ENCODE results near the gene PLB1. TPM values are rescaled to one million over a fixed set of nuclear protein-coding genes. Genes with fewer than 3 reads are reported as not detected.

PLB1 gene
- polyA plus RNA-seq, 1 donor from 2014 or later = 2.8 TPM

GRCh38 chr2:28496781-28497180 lies 921 bp downstream of the PLB1 start:
- Histone ChIP-seq H2AFZ (ENCODE audit: low read depth, low read length) (no peak overlapping the region), H3K9me2 (ENCODE audit: insufficient read depth, low read length) (no peaks in the 10 kb centered on the region), H4K20me1 (ENCODE audit: insufficient read depth) (no peaks in the 10 kb centered on the region), H3K79me2 (replicated peaks; ENCODE audit: insufficient read depth, low read length) (no peaks in the 10 kb centered on the region), H3K4me2 (ENCODE audit: low read length) (no peak overlapping the region), H3K9ac (ENCODE audit: low read length) (no peak overlapping the region), H3F3A (ENCODE audit: insufficient read depth, low read length, poor library complexity, severe bottlenecking) (no peaks in the 10 kb centered on the region), H3K27me3 (ENCODE audit: insufficient read depth, low read depth, low read length) (no peaks in the 10 kb centered on the region), H3K4me3 (ENCODE audit: low read length) (no peak overlapping the region), H3K36me3 (ENCODE audit: insufficient read depth, low read length) (no peaks in the 10 kb centered on the region), H3K27ac (ENCODE audit: low read length) (no peak overlapping the region), H3K9me3 (ENCODE audit: low read length) (no peaks in the 10 kb centered on the region)
- TF ChIP-seq EP300 (conservative IDR thresholded peaks at IDR 0.05; ENCODE audit: poor library complexity, severe bottlenecking) (no peak), CTCF (IDR thresholded peaks at IDR 0.05; ENCODE audit: poor library complexity, severe bottlenecking) (no peak), REST (IDR thresholded peaks at IDR 0.05; ENCODE audit: borderline replicate concordance) (no peak), SMC3 (conservative IDR thresholded peaks at IDR 0.05; ENCODE audit: poor library complexity) (no peak), EZH2 (IDR thresholded peaks at IDR 0.05; ENCODE audit: borderline replicate concordance, insufficient read depth, low read length, poor library complexity, severe bottlenecking) (no peak), MXI1 (conservative IDR thresholded peaks at IDR 0.05; ENCODE audit: poor library complexity, severe bottlenecking) (no peak), POLR2AphosphoS5 (IDR thresholded peaks at IDR 0.05) (no peak), RAD21 (conservative IDR thresholded peaks at IDR 0.05) (no peak), TAF1 (IDR thresholded peaks at IDR 0.05; ENCODE audit: low read depth) (no peak)

- no peak overlapping the region for H2AFZ ChIP-seq (ENCODE audit: low read depth, low read length)
- no peaks in the 10 kb centered on the region for H4K20me1 ChIP-seq (ENCODE audit: insufficient read depth)
- no peaks in the 10 kb centered on the region for H3K9me3 ChIP-seq (ENCODE audit: low read length)
- H3K79me2 ChIP-seq (replicated peaks; ENCODE audit: insufficient read depth, low read length) = no peaks in the 10 kb centered on the region
- TF ChIP-seq EZH2 (IDR thresholded peaks at IDR 0.05; ENCODE audit: borderline replicate concordance, insufficient read depth, low read length, poor library complexity, severe bottlenecking) (no peak), RAD21 (conservative IDR thresholded peaks at IDR 0.05) (no peak), CTCF (IDR thresholded peaks at IDR 0.05; ENCODE audit: poor library complexity, severe bottlenecking) (no peak), POLR2AphosphoS5 (IDR thresholded peaks at IDR 0.05) (no peak), TAF1 (IDR thresholded peaks at IDR 0.05; ENCODE audit: low read depth) (no peak), EP300 (conservative IDR thresholded peaks at IDR 0.05; ENCODE audit: poor library complexity, severe bottlenecking) (no peak), REST (IDR thresholded peaks at IDR 0.05; ENCODE audit: borderline replicate concordance) (no peak), SMC3 (conservative IDR thresholded peaks at IDR 0.05; ENCODE audit: poor library complexity) (no peak), MXI1 (conservative IDR thresholded peaks at IDR 0.05; ENCODE audit: poor library complexity, severe bottlenecking) (no peak)
- H3K36me3 ChIP-seq (ENCODE audit: insufficient read depth, low read length) = no peaks in the 10 kb centered on the region
- H3K4me3 ChIP-seq (ENCODE audit: low read length) = no peak overlapping the region
- no peak overlapping the region for H3K9ac ChIP-seq (ENCODE audit: low read length)
- no peaks in the 10 kb centered on the region for H3F3A ChIP-seq (ENCODE audit: insufficient read depth, low read length, poor library complexity, severe bottlenecking)
- H3K27me3 ChIP-seq (ENCODE audit: insufficient read depth, low read depth, low read length) = no peaks in the 10 kb centered on the region
- no peaks in the 10 kb centered on the region for H3K9me2 ChIP-seq (ENCODE audit: insufficient read depth, low read length)
- H3K27ac ChIP-seq (ENCODE audit: low read length) = no peak overlapping the region
- no peak overlapping the region for H3K4me2 ChIP-seq (ENCODE audit: low read length)
Observed at GRCh38 chr2:28497206-28497605, 1.3 kb downstream of the PLB1 start.

All from neural cell (in vitro differentiated cells).